GM23338 (cell line): ENCODE results near the gene ASTN1.

Source experiments
- CREB1 ChIP-seq: fragments of 250-450 bp; sonication (Bioruptor Pico); IDR thresholded peaks from 2 replicates; pipeline ENCODE4 v1.5.0; 2020; ENCODE audit warnings: low read depth, mild to moderate bottlenecking, moderate library complexity
- CTCF ChIP-seq, 2 experiments: fragments of 200-600 bp in 1 of 2; sonication (generic) in 1 of 2; conservative IDR thresholded peaks; 2 replicates each; pipeline versions ENCODE4 v1.5.1 to v1.6.1; 2016 to 2017; ENCODE audit warnings: antibody characterized with exemption in 2 of 2, low read depth in 2 of 2, mild to moderate bottlenecking in 2 of 2, moderate library complexity in 1 of 2
- EZH2 ChIP-seq: fragments of 200-600 bp; sonication (generic); IDR thresholded peaks from one replicate; pipeline ENCODE4 v1.8.0; 2017; ENCODE audit warnings: antibody characterized with exemption, mild to moderate bottlenecking, low read depth; ENCODE audit not compliant: unreplicated experiment
- EZH2phosphoT487 ChIP-seq: fragments of 200-600 bp; sonication (generic); IDR thresholded peaks from one replicate; pipeline ENCODE4 v1.8.1; 2018; ENCODE audit warnings: antibody characterized with exemption; ENCODE audit not compliant: unreplicated experiment
- JUNB ChIP-seq: IDR thresholded peaks from one replicate; pipeline ENCODE4 v1.6.1; 2016; ENCODE audit warnings: antibody characterized with exemption; ENCODE audit not compliant: unreplicated experiment
- POLR2AphosphoS5 ChIP-seq: IDR thresholded peaks from 2 replicates; pipeline ENCODE4 v1.6.1; 2016; ENCODE audit warnings: antibody characterized with exemption, low read depth
- REST ChIP-seq: IDR thresholded peaks from one replicate; pipeline ENCODE4 v1.6.1; 2018; ENCODE audit warnings: antibody characterized with exemption; ENCODE audit not compliant: unreplicated experiment
- STAT1 ChIP-seq: IDR thresholded peaks from one replicate; pipeline ENCODE4 v1.6.1; 2016; ENCODE audit warnings: antibody characterized with exemption; ENCODE audit not compliant: unreplicated experiment

GRCh38 chr1:176938375-176938774 is 226.1 kb downstream of the ASTN1 start:
- TF ChIP-seq CTCF (conservative IDR thresholded peaks at IDR 0.05; ENCODE audit: low read depth in 2 of 2) (no peak), POLR2AphosphoS5 (no peak), JUNB (no peak), EZH2 (no peak), REST (no peak), EZH2phosphoT487 (no peak), STAT1 (no peak), CREB1 (CRISPR knock-in tag) (no peak)
